HEK293 (cell line): ENCODE data around the gene RINL.

Experiments
- CTCF ChIA-PET: fragments of 350-600 bp; formaldehyde crosslinking; extraction: SDS; loops from one replicate; lab custom pipeline; 2021; ENCODE audit warnings: antibody characterized with exemption; lab: Yijun Ruan, JAX
- POLR2A ChIA-PET: fragments of 300-600 bp; formaldehyde crosslinking; extraction: SDS; loops from one replicate; lab custom pipeline; 2020; ENCODE audit warnings: antibody characterized with exemption, inconsistent platforms; lab: Yijun Ruan, JAX
- H3K27ac ChIP-seq: fragments of 200-500 bp; sonication (Bioruptor generic); 2 replicates; pipeline ENCODE4 v1.5.1; 2014; ENCODE audit warnings: low read depth, low read length, control low read depth, inconsistent platforms; ENCODE audit errors: extremely low read depth
- H3K36me3 ChIP-seq, 2 experiments: fragments of 200-500 bp in 1 of 2; sonication (Bioruptor generic) in 1 of 2; 1 replicate in 1 of 2; 2 replicates in 1 of 2; pipeline ENCODE4 v1.5.1; 2014 to 2017; ENCODE audit warnings: inconsistent platforms in 2 of 2, low read length in 2 of 2; ENCODE audit not compliant: control insufficient read depth in 2 of 2, insufficient read depth in 1 of 2
- H3K4me1 ChIP-seq: fragments of 200-500 bp; sonication (Bioruptor generic); 2 replicates; pipeline ENCODE4 v1.5.1; 2014; ENCODE audit warnings: mild to moderate bottlenecking, low read length, inconsistent platforms; ENCODE audit not compliant: control insufficient read depth, insufficient read depth
- H3K4me3 ChIP-seq: 2 replicates; pipeline ENCODE4 v1.5.1; 2011; ENCODE audit warnings: low read depth, mild to moderate bottlenecking, control low read depth, low read length, moderate library complexity
- H3K9me3 ChIP-seq: fragments of 200-500 bp; sonication (Bioruptor generic); 2 replicates; pipeline ENCODE4 v1.5.1; 2014; ENCODE audit warnings: low read depth, low read length, inconsistent platforms; ENCODE audit not compliant: control insufficient read depth, insufficient read depth
- KLF10 ChIP-seq: fragments of 450-650 bp; IDR thresholded peaks from 2 replicates; pipeline ENCODE4 v1.5.1; 2018; ENCODE audit warnings: missing biosample characterization, mild to moderate bottlenecking, missing genetic modification characterization
- ZNF16 ChIP-seq: fragments of 450-650 bp; formaldehyde crosslinking; IDR thresholded peaks from 2 replicates; pipeline ENCODE4 v1.5.1; 2016; ENCODE audit warnings: low read depth, missing biosample characterization, missing genetic modification characterization
- ZNF366 ChIP-seq: fragments of 450-650 bp; formaldehyde crosslinking; conservative IDR thresholded peaks from 2 replicates; pipeline ENCODE4 v1.5.1; 2016; ENCODE audit warnings: missing biosample characterization, missing genetic modification characterization
- ZNF514 ChIP-seq: fragments of 450-650 bp; formaldehyde crosslinking; IDR thresholded peaks from 2 replicates; pipeline ENCODE4 v1.5.1; 2016; ENCODE audit warnings: missing biosample characterization, missing genetic modification characterization
- ZNF530 ChIP-seq: fragments of 450-650 bp; formaldehyde crosslinking; IDR thresholded peaks from 2 replicates; pipeline ENCODE4 v1.5.1; 2016; ENCODE audit warnings: low read depth, missing biosample characterization, missing genetic modification characterization
- ZNF629 ChIP-seq: fragments of 450-650 bp; formaldehyde crosslinking; IDR thresholded peaks from 2 replicates; pipeline ENCODE4 v1.5.1; 2017; ENCODE audit warnings: missing biosample characterization, missing genetic modification characterization
- ZNF660 ChIP-seq: fragments of 450-650 bp; IDR thresholded peaks from 2 replicates; pipeline ENCODE4 v1.5.1; 2018; ENCODE audit warnings: missing biosample characterization, mild to moderate bottlenecking, missing genetic modification characterization
- TF ChIP-seq, protein P1 (sequence below): fragments of 450-650 bp; formaldehyde crosslinking; IDR thresholded peaks from 2 replicates; pipeline ENCODE4 v1.5.1; 2016; ENCODE audit warnings: missing biosample characterization, missing genetic modification characterization
- TF ChIP-seq, protein P2 (sequence below): fragments of 450-650 bp; formaldehyde crosslinking; IDR thresholded peaks from 2 replicates; pipeline ENCODE4 v1.5.1; 2017; ENCODE audit warnings: missing biosample characterization, missing genetic modification characterization
- TF ChIP-seq, protein P3 (sequence below): fragments of 450-650 bp; formaldehyde crosslinking; IDR thresholded peaks from 2 replicates; pipeline ENCODE4 v1.5.1; 2016; ENCODE audit warnings: missing biosample characterization, missing genetic modification characterization, low read depth
- TF ChIP-seq, protein P4 (sequence below): fragments of 450-650 bp; IDR thresholded peaks from 2 replicates; pipeline ENCODE4 v1.5.1; 2018; ENCODE audit warnings: missing biosample characterization, missing genetic modification characterization
- TF ChIP-seq, protein P5 (sequence below): fragments of 450-650 bp; formaldehyde crosslinking; IDR thresholded peaks from 2 replicates; pipeline ENCODE4 v1.5.1; 2016; ENCODE audit warnings: missing biosample characterization, missing genetic modification characterization

Gene RINL

DNA sequence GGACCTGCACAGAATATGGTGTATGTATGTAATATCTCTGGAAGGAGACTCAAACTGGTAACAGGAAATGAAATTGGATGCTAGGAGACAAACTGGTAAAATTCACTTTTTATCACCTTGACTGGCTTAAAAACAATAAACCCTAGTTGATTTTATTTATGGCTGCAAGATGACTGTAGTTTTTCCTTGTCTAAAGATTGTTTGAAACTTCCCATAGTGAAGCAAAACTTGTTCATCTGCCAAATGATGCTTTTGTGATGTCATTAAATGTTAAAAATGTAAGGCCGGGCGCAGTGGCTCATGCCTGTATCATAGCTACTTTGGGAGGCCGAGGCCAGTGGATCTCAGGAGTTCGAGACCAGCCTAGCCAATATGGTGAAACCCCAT lies 44.0 kb downstream of the RINL start:
- TF ChIP-seq, protein P1, sequence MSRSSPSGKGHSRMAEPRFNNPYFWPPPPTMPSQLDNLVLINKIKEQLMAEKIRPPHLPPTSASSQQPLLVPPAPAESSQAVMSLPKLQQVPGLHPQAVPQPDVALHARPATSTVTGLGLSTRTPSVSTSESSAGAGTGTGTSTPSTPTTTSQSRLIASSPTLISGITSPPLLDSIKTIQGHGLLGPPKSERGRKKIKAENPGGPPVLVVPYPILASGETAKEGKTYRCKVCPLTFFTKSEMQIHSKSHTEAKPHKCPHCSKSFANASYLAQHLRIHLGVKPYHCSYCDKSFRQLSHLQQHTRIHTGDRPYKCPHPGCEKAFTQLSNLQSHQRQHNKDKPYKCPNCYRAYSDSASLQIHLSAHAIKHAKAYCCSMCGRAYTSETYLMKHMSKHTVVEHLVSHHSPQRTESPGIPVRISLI, result 0 out of 2 replicates have a peak, but pooled peaks have one; percentile 8
- TF ChIP-seq ZNF629 (tag by site-specific recombination) (peak; percentile 74; the same call in 1 of the 2 replicates), ZNF660 (tag by site-specific recombination) (peak; percentile 23; the same call in 1 of the 2 replicates), ZNF16 (tag by site-specific recombination) (no peak), ZNF514 (no peak), KLF10 (tag by site-specific recombination) (no peak)
- TF ChIP-seq, protein P2, sequence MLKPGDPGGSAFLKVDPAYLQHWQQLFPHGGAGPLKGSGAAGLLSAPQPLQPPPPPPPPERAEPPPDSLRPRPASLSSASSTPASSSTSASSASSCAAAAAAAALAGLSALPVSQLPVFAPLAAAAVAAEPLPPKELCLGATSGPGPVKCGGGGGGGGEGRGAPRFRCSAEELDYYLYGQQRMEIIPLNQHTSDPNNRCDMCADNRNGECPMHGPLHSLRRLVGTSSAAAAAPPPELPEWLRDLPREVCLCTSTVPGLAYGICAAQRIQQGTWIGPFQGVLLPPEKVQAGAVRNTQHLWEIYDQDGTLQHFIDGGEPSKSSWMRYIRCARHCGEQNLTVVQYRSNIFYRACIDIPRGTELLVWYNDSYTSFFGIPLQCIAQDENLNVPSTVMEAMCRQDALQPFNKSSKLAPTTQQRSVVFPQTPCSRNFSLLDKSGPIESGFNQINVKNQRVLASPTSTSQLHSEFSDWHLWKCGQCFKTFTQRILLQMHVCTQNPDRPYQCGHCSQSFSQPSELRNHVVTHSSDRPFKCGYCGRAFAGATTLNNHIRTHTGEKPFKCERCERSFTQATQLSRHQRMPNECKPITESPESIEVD (tag by site-specific recombination), result peak; percentile 95
- TF ChIP-seq, protein P3, sequence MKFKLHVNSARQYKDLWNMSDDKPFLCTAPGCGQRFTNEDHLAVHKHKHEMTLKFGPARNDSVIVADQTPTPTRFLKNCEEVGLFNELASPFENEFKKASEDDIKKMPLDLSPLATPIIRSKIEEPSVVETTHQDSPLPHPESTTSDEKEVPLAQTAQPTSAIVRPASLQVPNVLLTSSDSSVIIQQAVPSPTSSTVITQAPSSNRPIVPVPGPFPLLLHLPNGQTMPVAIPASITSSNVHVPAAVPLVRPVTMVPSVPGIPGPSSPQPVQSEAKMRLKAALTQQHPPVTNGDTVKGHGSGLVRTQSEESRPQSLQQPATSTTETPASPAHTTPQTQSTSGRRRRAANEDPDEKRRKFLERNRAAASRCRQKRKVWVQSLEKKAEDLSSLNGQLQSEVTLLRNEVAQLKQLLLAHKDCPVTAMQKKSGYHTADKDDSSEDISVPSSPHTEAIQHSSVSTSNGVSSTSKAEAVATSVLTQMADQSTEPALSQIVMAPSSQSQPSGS (tag by site-specific recombination), result peak; percentile 68; the same call in 1 of the 2 replicates
- TF ChIP-seq, protein P4, sequence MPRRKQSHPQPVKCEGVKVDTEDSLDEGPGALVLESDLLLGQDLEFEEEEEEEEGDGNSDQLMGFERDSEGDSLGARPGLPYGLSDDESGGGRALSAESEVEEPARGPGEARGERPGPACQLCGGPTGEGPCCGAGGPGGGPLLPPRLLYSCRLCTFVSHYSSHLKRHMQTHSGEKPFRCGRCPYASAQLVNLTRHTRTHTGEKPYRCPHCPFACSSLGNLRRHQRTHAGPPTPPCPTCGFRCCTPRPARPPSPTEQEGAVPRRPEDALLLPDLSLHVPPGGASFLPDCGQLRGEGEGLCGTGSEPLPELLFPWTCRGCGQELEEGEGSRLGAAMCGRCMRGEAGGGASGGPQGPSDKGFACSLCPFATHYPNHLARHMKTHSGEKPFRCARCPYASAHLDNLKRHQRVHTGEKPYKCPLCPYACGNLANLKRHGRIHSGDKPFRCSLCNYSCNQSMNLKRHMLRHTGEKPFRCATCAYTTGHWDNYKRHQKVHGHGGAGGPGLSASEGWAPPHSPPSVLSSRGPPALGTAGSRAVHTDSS (tag by site-specific recombination), result no peak
- H3K36me3 ChIP-seq, result peaks cover 46 to 60% of the 10 kb centered on the region in 2 experiments
- no peaks in the 10 kb centered on the region for H3K9me3 ChIP-seq
- CTCF ChIA-PET, result interaction anchor here (0.6 to 2.2 kb wide), 7 partner anchors 53 to 931 kb away, joined by 3 to 10 read pairs (median 3); partner anchors contain the start of genes MRPS12 and SARS2
- no peak overlapping the region; the same call in 1 of the 2 replicates for H3K27ac ChIP-seq
- no peak overlapping the region for H3K4me3 ChIP-seq
- POLR2A ChIA-PET, result interaction anchor here (1.0 to 7.4 kb wide), 6 partner anchors 8 to 215 kb away, joined by 3 to 159 read pairs (median 6); partner anchors contain the start of genes EIF3K, HNRNPL, MRPS12 and SARS2
- H3K4me1 ChIP-seq, result peaks cover 19% of the 10 kb centered on the region

DNA sequence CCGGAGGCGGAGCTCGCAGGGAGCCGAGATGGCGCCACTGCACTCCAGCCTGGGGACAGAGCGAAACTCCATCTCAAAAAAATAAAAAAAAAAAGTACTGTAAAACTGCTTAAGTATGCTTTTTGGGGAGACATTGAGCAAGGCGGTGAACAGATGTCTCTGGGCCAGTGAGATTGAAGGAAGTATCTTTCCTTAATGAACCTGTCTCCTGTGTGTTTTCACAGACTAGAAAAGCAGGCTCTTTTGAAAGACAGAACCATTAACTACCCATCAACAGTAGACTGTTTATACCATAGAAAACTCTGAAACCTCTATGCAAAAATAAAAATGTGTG lies 45.0 kb downstream of the RINL start:
- TF ChIP-seq, protein P5, sequence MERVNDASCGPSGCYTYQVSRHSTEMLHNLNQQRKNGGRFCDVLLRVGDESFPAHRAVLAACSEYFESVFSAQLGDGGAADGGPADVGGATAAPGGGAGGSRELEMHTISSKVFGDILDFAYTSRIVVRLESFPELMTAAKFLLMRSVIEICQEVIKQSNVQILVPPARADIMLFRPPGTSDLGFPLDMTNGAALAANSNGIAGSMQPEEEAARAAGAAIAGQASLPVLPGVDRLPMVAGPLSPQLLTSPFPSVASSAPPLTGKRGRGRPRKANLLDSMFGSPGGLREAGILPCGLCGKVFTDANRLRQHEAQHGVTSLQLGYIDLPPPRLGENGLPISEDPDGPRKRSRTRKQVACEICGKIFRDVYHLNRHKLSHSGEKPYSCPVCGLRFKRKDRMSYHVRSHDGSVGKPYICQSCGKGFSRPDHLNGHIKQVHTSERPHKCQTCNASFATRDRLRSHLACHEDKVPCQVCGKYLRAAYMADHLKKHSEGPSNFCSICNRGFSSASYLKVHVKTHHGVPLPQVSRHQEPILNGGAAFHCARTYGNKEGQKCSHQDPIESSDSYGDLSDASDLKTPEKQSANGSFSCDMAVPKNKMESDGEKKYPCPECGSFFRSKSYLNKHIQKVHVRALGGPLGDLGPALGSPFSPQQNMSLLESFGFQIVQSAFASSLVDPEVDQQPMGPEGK (tag by site-specific recombination), result 0 out of 2 replicates have a peak, but pooled peaks have one; percentile 9
- TF ChIP-seq ZNF366, result peak; percentile 67; the same call in 1 of the 2 replicates
- TF ChIP-seq ZNF530 (tag by site-specific recombination), result no peak
- TF ChIP-seq, protein P2 (tag by site-specific recombination), result 0 out of 2 replicates have a peak, but pooled peaks have one; percentile 6
- CTCF ChIA-PET, result interaction anchor here (0.9 to 2.2 kb wide), 4 partner anchors 16 to 930 kb away, joined by 3 to 10 read pairs (median 4); partner anchors contain the start of genes MRPS12 and SARS2
- H3K4me1 ChIP-seq, result peaks cover 19% of the 10 kb centered on the region
- POLR2A ChIA-PET, result interaction anchor here (0.6 to 7.4 kb wide), 5 partner anchors 9 to 92 kb away, joined by 3 to 159 read pairs (median 3); partner anchors contain the start of gene HNRNPL
- no peaks in the 10 kb centered on the region for H3K9me3 ChIP-seq
- H3K4me3 ChIP-seq, result no peak overlapping the region
- peak overlapping the region; percentile 12; the same call in 1 of the 2 replicates for H3K27ac ChIP-seq
- H3K36me3 ChIP-seq, result peaks cover 39 to 60% of the 10 kb centered on the region in 2 experiments
